ENCODE data around the gene MKLN1. TPM values are rescaled to one million over a fixed set of nuclear protein-coding genes. Genes with fewer than 3 reads are reported as not detected.
"Not testable (repeated sequence)": the region's sequence is repeated elsewhere in the genome, so short reads cannot be mapped to it uniquely, and the experiment has no call there.

The MKLN1 gene
- total RNA-seq, 1 donor from 2014 or later: 38.3 TPM

DNA sequence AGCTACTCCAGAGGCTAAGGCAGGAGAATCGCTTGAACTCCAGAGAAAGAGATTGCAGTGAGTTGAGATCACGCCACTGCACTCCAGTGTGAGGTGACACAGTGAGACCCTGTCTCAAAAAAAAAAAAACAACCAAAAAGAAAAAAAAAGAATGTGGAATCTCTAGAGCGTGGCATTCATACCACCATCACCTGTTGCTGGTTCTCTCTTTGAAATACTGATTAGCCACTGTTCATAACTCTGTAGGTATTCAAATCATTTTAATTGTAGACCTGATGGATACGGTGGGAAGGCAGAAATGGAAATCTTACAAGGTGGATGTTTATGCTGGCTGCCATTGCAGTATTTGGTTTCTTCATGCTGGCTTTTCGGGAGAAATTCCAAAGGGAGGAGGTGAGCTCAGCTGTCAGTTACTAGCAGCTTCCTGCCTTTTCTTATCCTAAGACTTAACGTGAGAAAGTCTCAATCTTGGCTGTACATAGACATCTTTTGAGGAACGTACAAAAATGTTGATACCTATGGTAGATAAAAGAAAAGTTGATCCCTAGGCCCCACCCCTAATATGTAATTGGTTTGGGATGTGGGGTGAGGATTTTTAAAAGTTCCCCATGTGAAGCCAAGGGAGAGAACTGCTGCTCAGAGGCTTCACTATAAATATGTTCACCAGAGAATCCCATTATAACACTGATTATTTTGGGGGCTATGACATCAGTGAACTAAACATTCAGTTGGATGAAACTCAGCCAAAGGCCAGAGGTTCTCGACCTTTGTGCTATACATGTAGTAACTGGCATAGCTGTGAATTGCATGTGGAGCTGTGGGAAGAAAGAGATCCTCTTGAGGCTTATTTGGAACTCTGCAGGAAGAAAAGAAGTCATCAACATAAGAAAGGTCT lies 26.9 kb upstream of the MKLN1 start:
- Mint-ChIP-seq H3K4me1 (no peaks in the 10 kb centered on the region), H3K27ac (no peak overlapping the region), H3K4me3 (no peak overlapping the region), H3K27me3 (peaks cover 6% of the 10 kb centered on the region), H3K36me3 (ENCODE audit: low read depth) (no peaks in the 10 kb centered on the region), H3K9me3 (peaks cover under 1% of the 10 kb centered on the region)
- no peak for DNase-seq
- intact Hi-C loops (cut with micrococcal nuclease): no loop called here

DNA sequence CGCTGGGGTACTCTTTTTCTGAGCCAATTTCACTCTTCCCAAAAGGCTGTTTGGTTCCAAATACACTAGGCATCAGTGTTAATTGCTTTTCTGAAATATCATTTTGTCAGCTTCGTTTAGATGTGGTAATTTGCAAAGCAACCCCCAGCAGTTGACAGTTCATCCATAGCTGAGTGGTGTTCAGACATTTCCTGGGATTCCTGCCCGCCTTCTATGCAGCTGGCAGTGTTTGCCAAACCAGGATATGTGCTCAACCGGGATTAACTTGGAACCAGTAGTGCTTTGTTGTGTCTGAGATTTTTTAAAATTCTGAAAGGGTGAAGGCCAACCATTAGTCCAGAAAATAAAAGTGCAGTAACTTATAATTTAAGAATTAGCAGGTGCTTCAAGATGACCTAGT lies 25.2 kb upstream of the MKLN1 start:
- peaks cover 2% of the 10 kb centered on the region for H3K36me3 Mint-ChIP-seq (ENCODE audit: low read depth)
- H3K9me3 Mint-ChIP-seq: peaks cover 9% of the 10 kb centered on the region
- peaks cover 3% of the 10 kb centered on the region for H3K4me1 Mint-ChIP-seq
- intact Hi-C loops (cut with micrococcal nuclease): no loop called here
- peaks cover 6% of the 10 kb centered on the region for H3K27me3 Mint-ChIP-seq
- H3K4me3 Mint-ChIP-seq: no peak overlapping the region
- H3K27ac Mint-ChIP-seq: no peak overlapping the region
- no peak for DNase-seq

DNA sequence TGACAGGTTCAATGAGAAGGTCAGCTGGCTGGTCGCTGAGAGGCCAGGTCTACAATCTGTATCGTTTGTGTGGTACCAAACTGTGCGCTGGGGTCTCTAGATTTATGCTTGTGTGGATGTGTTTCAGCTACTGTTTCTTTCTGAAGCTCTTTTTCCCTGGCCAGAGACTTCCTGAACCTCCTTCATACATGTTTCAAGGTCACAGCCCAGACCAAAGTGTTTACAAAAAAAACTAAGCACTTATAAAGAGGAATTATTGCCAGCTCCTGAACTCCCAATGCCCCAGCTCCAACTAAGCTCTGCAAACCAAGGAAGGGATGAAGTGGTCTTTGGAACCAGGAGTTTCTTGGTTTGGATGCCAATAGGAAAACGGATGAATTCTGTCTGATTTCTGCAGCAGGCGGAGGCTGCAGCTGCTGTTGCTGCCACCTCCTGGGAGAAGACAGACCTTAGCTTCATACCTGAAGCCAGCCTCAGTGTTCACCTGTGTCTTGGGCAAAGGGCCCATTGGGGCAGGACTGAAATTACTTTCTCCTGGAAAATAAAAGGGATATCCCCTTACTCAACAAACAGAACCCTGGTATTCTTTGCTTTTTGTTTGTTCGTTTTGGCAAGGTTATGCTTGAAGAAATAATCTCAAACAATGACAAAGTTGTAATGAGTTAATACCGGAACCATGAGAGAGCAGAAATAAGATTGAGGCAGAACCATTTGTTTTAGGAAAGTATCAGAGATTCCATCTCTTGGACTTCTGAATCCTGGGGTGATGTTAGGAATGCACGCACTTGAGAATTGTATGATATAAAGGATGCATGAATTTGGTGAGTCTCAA lies 24.6 kb upstream of the MKLN1 start:
- H3K36me3 Mint-ChIP-seq (ENCODE audit: low read depth): peaks cover 2% of the 10 kb centered on the region
- no peak overlapping the region for H3K27ac Mint-ChIP-seq
- no peak overlapping the region for H3K4me3 Mint-ChIP-seq
- DNase-seq: peak; percentile 70
- intact Hi-C loops (cut with micrococcal nuclease): no loop called here
- peaks cover 9% of the 10 kb centered on the region for H3K9me3 Mint-ChIP-seq
- H3K4me1 Mint-ChIP-seq: peaks cover 3% of the 10 kb centered on the region
- H3K27me3 Mint-ChIP-seq: peaks cover 6% of the 10 kb centered on the region

DNA sequence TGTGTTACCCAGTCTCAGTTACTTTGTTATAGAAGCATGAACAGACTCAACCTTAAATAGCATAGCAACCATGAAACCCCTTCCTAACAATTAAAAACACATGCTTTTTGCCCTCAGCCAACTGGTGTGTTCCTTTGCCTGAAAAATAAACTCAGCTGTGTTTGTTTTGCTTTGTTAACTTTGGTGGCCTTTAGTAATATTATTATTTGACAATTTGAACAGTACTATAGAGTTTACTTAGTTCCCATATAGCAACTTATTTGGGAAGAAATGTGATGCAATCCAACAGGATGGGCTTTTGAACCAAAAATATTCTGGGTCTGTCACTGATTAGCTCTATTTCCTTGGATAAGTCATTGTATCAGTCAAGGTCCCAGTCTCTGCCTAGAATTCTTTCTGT lies 22.5 kb upstream of the MKLN1 start:
- intact Hi-C loops (cut with micrococcal nuclease): no loop called here
- no peak for DNase-seq
- H3K9me3 Mint-ChIP-seq: peaks cover 9% of the 10 kb centered on the region
- peaks cover 3% of the 10 kb centered on the region for H3K4me1 Mint-ChIP-seq
- no peak overlapping the region for H3K27ac Mint-ChIP-seq
- H3K36me3 Mint-ChIP-seq (ENCODE audit: low read depth): peaks cover 2% of the 10 kb centered on the region
- no peak overlapping the region for H3K4me3 Mint-ChIP-seq
- H3K27me3 Mint-ChIP-seq: peaks cover under 1% of the 10 kb centered on the region

DNA sequence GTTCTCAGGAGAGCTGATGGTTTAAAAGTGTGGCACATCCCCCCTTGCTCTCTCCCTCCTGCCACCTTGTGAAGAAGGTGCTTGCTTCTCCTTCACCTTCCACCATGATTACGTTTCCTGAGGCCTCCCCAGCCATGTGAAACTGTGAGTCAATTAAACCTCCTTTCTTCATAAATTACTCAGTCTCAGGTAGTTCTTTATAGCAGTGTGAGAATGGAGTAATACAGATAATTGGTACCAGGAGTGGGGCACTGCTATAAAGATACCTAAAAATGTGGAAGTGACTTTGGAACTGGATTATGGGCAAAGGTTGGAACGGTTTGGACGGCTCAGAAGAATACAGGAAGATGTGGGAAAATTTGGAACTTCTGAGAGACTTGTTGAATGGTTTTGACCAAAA lies 21.6 kb upstream of the MKLN1 start:
- intact Hi-C loops (cut with micrococcal nuclease); H3K4me1 Mint-ChIP-seq; H3K27ac Mint-ChIP-seq; H3K36me3 Mint-ChIP-seq (ENCODE audit: low read depth); DNase-seq; H3K27me3 Mint-ChIP-seq; H3K4me3 Mint-ChIP-seq: not testable (repeated sequence)
- peaks cover 14% of the 10 kb centered on the region for H3K9me3 Mint-ChIP-seq

DNA sequence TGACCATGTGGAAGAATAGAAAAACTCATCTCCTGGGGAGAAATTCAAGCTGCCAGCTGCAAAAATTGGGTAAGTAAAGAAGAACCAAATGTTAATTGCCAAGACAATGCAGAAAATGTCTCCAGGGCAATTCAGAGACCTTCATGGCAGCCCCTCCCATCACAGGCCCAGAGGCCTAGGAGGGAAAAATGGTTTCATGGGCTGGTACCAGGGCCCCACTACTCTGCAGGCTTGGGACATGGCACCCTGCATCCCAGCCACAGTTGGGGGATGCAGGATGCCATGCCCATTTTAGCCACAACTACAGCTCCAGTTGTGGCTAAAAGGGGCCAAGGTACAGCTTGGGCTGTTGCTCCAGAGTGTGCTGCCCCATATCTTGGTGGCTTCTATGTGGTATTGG lies 20.9 kb upstream of the MKLN1 start:
- intact Hi-C loops (cut with micrococcal nuclease): no loop called here
- Mint-ChIP-seq H3K4me1 (peaks cover 3% of the 10 kb centered on the region), H3K4me3 (no peak overlapping the region), H3K9me3 (peaks cover 14% of the 10 kb centered on the region), H3K27ac (no peak overlapping the region), H3K27me3 (no peaks in the 10 kb centered on the region), H3K36me3 (ENCODE audit: low read depth) (peaks cover 2% of the 10 kb centered on the region)
- no peak for DNase-seq

DNA sequence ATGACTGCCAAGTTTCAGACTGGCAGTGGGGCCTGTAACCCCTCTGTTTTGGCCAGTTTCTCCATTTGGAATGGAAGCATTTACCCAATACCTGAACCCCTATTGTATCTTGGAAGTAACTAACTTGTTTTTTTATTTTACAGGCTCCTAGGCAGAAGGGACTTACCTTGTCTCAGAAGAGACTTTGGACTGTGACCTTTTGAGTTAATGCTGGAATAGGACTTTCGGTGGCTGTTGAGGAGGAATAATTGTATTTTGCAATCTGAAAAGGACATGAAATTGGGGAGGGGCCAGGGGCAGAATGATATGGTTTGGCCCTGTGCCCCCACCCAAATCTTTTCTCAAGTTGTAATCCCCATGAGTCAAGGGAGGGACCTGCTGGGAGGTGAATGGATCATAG lies 20.0 kb upstream of the MKLN1 start:
- intact Hi-C loops (cut with micrococcal nuclease): no loop called here
- H3K36me3 Mint-ChIP-seq (ENCODE audit: low read depth): peaks cover 2% of the 10 kb centered on the region
- no peak overlapping the region for H3K4me3 Mint-ChIP-seq
- peaks cover 3% of the 10 kb centered on the region for H3K4me1 Mint-ChIP-seq
- peaks cover 2% of the 10 kb centered on the region for H3K27me3 Mint-ChIP-seq
- peaks cover 17% of the 10 kb centered on the region for H3K9me3 Mint-ChIP-seq
- no peak overlapping the region for H3K27ac Mint-ChIP-seq
- DNase-seq: no peak

DNA sequence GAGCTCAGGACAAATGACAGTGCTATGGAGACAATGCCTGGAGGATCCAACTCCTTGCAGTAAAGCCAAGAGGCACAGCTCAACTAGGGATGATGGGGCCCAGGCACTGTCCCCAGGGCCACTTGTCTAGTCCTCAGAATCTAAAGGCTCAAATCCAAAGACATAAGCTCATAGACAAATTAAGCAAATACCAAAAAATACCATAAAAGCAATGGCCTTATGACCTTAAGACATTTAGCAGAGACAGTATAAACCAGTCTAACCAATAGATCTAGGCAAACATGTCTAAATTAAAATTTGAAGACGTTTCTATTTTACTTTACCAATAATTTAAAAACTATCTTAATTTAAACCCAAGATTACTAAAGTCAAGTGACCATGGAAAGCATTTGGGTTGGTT lies 14.8 kb upstream of the MKLN1 start:
- intact Hi-C loops (cut with micrococcal nuclease): no loop called here
- Mint-ChIP-seq H3K27me3 (peaks cover 7% of the 10 kb centered on the region), H3K27ac (no peak overlapping the region), H3K4me1 (no peaks in the 10 kb centered on the region), H3K4me3 (no peak overlapping the region), H3K9me3 (peaks cover 22% of the 10 kb centered on the region), H3K36me3 (ENCODE audit: low read depth) (peaks cover 1% of the 10 kb centered on the region)
- no peak for DNase-seq

DNA sequence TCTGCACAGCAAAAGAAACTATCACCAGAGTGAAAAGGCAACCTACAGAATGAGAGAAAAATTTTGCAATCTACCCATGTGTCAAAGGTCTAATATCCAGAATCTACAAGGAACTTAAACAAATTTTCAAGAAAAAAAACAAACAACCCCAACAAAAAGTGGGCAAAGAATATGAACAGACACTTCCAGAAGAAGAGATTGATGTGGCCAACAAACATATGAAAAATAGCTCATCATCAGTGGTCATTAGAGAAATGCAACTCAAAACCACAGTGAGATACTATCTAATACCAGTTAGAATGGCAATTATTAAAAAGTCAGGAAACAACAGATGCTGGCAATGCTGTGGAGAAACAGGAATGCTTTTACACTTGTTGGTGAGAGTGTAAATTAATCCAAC lies 7.1 kb upstream of the MKLN1 start:
- intact Hi-C loops (cut with micrococcal nuclease): no loop called here
- H3K27ac Mint-ChIP-seq: no peak overlapping the region
- no peak overlapping the region for H3K4me3 Mint-ChIP-seq
- H3K9me3 Mint-ChIP-seq: peaks cover 23% of the 10 kb centered on the region
- H3K36me3 Mint-ChIP-seq (ENCODE audit: low read depth): no peaks in the 10 kb centered on the region
- H3K4me1 Mint-ChIP-seq: peaks cover 12% of the 10 kb centered on the region
- H3K27me3 Mint-ChIP-seq: peaks cover 14% of the 10 kb centered on the region
- DNase-seq: no peak

DNA sequence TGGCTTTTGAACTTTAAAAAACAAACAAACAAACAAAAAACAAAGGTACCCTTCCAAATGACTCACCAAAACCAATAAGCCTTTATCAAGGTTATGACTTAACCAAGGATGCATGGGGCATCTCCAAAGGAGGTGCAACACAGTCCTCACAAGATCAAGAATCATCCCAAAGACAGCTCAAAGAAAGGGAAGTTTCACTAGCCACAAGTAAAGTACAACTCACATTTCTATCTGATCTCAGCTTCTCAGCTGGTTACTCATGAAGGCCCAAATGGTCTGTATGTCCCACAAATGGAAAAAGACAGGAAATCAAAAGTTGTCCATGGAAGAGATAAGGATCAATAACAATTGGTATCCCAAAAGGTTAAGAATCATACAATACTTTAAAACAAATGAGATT lies 6.0 kb upstream of the MKLN1 start:
- peaks cover 19% of the 10 kb centered on the region for H3K4me1 Mint-ChIP-seq
- H3K27ac Mint-ChIP-seq: no peak overlapping the region
- no peak overlapping the region for H3K4me3 Mint-ChIP-seq
- peaks cover 13% of the 10 kb centered on the region for H3K27me3 Mint-ChIP-seq
- intact Hi-C loops (cut with micrococcal nuclease): no loop called here
- no peaks in the 10 kb centered on the region for H3K36me3 Mint-ChIP-seq (ENCODE audit: low read depth)
- peak; percentile 28 for DNase-seq
- peaks cover 19% of the 10 kb centered on the region for H3K9me3 Mint-ChIP-seq

DNA sequence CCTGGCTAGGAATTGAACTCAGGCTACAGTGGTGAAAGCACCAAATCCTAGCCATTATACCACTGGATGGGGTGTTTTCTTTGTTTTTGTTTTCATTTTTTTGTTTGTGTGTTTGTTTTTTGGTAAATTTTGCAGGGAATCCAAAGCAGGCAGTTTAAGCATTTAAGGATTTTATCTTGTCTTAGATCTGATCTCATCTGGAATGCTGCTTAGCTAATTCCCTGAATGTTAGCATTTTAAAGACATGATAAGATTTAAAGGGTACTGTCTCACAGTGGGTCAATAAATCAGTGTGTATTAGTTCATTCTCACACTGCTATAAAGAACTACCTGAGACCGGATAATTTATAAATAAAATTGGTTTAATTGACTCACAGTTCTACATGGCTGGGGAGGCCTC lies 5.6 kb upstream of the MKLN1 start:
- Mint-ChIP-seq H3K27me3 (peaks cover 9% of the 10 kb centered on the region), H3K36me3 (ENCODE audit: low read depth) (no peaks in the 10 kb centered on the region), H3K9me3 (peaks cover 15% of the 10 kb centered on the region), H3K4me1 (peaks cover 23% of the 10 kb centered on the region), H3K4me3 (no peak overlapping the region), H3K27ac (no peak overlapping the region)
- intact Hi-C loops (cut with micrococcal nuclease): no loop called here
- peak; percentile 18 for DNase-seq

DNA sequence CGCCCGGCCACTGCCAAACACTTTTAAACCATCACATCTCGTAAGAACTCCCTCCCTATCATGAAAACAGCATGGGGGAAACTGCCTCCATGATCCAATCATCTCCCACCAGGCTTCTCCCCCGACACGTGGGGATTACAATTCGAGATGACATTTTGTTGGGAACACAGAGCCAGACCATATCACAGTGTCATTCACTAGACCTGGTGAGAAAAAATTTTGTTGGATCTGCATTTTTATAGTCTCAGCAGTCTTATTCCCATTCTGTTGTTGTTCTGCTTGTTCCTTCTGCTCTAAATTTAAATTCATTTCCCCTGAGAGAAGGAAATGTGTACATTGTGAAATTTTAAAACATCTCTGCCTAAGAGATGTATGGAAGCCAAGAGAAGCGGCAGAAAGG lies 4.8 kb upstream of the MKLN1 start:
- Mint-ChIP-seq H3K36me3 (ENCODE audit: low read depth) (no peaks in the 10 kb centered on the region), H3K4me1 (peaks cover 28% of the 10 kb centered on the region), H3K9me3 (peaks cover 14% of the 10 kb centered on the region), H3K27me3 (peaks cover 9% of the 10 kb centered on the region), H3K4me3 (no peak overlapping the region), H3K27ac (no peak overlapping the region)
- DNase-seq: peak; percentile 42
- intact Hi-C loops (cut with micrococcal nuclease): no loop called here

DNA sequence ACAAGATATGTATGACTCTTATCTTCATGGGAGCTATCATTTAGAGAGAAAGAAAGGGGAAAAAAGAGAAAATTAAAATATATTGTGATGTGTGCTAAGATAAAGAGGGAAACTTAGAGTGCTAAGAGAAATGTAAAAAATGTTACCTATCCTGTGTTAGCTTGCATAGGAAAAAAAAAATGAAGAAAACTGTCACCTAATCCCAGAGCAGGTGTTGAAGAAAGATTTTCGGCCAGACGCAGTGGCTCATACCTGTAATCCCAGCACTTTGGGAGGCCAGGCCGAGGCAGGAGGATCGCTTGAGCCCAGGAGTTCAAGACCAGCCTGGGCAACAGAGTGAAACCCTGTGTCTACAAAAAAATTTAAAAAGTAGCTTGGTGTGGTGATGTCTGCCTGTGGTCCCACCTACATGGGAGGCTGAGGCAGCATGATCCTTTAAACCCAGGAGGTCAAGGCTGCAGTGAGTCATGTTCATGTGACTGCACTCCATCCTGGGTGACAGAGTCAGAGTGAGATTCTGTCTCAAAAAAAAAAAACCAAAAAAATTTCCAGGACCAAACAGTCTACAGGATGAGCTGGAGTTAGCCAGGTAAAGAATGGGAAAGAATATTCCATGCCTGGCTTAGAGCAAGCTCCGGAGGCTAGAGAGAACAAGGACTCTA lies 2.4 kb upstream of the MKLN1 start:
- Mint-ChIP-seq H3K4me3 (peak overlapping the region; percentile 48), H3K27ac (peak overlapping the region; percentile 64), H3K36me3 (ENCODE audit: low read depth) (peaks cover 8% of the 10 kb centered on the region), H3K9me3 (peaks cover 7% of the 10 kb centered on the region), H3K4me1 (peaks cover 42% of the 10 kb centered on the region), H3K27me3 (peaks cover 3% of the 10 kb centered on the region)
- intact Hi-C loops (cut with micrococcal nuclease): loop anchor here (5.0 kb wide), 5 partner anchors 42 to 363 kb away; no protein-coding TSS in a partner anchor
- DNase-seq: no peak

DNA sequence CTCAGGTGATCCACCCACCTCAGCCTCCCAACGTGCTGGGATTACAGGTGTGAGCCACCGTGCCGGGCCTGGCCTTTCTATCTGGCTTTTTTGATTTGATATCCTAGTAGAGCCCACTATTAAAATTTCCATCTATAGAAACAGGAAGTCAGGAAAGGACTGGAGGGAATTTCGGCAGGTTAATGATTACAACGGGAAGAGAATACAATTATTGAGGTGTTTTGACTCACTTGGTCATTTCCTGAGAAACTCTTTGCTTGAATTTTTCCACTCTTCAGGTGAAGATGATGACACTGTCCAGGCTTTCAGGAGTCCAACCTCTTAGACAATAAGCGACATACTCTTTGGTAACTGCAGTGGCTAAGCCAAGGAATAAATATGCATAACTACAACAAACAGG lies 1.1 kb upstream of the MKLN1 start:
- Mint-ChIP-seq H3K4me1 (peaks cover 47% of the 10 kb centered on the region), H3K27ac (no peak overlapping the region)

More for the DNA sequence above, 1.1 kb upstream of the MKLN1 start:
- no peak for DNase-seq
- Mint-ChIP-seq H3K9me3 (peaks cover 4% of the 10 kb centered on the region), H3K4me3 (peak overlapping the region; percentile 99), H3K27me3 (no peaks in the 10 kb centered on the region), H3K36me3 (ENCODE audit: low read depth) (peaks cover 12% of the 10 kb centered on the region)
- intact Hi-C loops (cut with micrococcal nuclease): loop anchor here (5.0 kb wide), 5 partner anchors 41 to 364 kb away; no protein-coding TSS in a partner anchor

Data from activated CD4-positive, alpha-beta T cell treated with anti-CD3 and anti-CD28 coated beads, Interleukin-2, amount 10 ng/mL, durations not matched to agents 24 days and 14 days (primary cell).